ENCODE results near the gene FTHL17.

The FTHL17 gene

DNA sequence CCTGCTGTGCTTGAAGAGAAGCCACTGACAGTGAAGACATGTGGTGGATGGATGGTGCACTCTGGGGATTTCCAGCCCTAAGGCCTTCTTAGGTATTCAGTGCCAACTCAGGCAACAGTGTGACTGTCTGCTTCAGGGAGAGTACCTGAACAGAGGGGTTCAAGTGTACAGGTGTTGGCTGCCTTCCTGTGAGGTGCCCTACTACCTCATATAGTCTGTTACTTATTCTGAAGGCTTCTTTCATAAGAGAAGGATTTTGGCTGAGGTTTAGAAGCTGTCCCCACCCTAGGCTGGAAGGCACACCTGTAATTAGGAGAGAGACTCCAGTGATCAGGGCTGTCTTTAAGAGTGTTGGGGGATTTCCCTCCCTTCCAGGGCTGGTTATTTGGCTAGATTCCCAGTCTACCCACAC is 1.8 kb downstream of the FTHL17 start:
- TF ChIP-seq, protein P1, sequence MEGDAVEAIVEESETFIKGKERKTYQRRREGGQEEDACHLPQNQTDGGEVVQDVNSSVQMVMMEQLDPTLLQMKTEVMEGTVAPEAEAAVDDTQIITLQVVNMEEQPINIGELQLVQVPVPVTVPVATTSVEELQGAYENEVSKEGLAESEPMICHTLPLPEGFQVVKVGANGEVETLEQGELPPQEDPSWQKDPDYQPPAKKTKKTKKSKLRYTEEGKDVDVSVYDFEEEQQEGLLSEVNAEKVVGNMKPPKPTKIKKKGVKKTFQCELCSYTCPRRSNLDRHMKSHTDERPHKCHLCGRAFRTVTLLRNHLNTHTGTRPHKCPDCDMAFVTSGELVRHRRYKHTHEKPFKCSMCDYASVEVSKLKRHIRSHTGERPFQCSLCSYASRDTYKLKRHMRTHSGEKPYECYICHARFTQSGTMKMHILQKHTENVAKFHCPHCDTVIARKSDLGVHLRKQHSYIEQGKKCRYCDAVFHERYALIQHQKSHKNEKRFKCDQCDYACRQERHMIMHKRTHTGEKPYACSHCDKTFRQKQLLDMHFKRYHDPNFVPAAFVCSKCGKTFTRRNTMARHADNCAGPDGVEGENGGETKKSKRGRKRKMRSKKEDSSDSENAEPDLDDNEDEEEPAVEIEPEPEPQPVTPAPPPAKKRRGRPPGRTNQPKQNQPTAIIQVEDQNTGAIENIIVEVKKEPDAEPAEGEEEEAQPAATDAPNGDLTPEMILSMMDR (conservative IDR thresholded peaks at IDR 0.05) = no peak
- H3K27ac ChIP-seq = no peak overlapping the region

DNA sequence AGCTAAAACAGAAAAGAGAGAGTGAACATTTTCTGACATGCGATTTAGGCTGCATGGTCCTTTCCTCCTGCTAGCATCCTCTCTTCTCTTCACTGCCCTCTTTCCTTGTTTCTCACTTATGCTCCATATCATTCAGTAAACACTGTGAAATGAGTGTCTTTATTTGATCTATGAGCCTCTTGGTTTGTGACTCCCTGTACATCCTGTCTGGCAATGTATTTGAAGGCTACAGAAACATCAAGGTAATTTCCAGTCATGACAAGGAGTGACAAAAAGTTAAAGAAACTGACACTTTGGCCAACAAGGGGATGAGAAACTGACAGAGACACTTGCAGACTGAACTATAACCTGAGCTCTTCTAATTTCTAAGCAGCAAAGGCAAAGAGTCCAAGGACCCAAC is 8.7 kb downstream of the FTHL17 start:
- TF ChIP-seq, protein P1 (conservative IDR thresholded peaks at IDR 0.05) = no peak
- no peak overlapping the region for H3K27ac ChIP-seq

DNA sequence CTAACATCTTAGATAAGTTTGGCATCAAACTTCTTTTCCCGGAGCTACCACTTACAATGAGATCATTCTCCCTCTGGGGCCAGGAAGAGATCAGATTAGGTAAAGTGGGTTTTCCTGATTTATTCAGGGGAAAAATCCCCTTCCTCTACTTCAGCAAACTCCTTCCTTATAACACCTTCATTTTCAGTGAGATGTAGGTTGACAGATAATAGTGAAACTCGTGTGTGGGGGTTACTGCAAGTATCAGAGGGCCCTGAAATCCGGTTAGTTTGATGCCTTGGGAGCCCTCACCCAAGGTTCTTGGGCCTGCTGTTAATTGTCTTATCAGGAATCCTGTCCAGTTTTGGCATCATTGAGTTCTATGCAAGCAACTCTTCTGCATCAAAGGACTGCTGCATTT is 10.8 kb downstream of the FTHL17 start:
- no peak overlapping the region for H3K27ac ChIP-seq
- TF ChIP-seq, protein P1 (conservative IDR thresholded peaks at IDR 0.05) = no peak

DNA sequence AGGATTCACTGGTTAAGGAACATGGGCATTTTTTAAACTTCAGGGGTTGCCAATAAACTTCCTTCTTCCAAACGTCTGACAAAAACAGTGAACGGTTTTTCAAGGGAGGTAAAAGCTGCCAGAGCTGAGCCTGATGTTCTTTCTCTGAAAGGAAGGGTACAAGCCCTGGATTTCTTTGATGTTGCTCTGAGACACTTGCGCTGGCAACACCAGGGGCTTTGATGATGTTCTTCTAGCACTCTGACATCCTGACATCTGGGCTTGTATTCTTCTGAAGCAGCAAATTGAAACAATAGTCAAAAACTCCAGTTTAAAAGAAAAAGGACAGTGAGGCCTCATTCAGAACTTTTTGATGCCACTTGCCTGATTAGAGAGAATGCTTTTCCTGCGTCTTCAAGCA is 11.8 kb downstream of the FTHL17 start:
- TF ChIP-seq, protein P1 (conservative IDR thresholded peaks at IDR 0.05) = no peak
- H3K27ac ChIP-seq = no peak overlapping the region

DNA sequence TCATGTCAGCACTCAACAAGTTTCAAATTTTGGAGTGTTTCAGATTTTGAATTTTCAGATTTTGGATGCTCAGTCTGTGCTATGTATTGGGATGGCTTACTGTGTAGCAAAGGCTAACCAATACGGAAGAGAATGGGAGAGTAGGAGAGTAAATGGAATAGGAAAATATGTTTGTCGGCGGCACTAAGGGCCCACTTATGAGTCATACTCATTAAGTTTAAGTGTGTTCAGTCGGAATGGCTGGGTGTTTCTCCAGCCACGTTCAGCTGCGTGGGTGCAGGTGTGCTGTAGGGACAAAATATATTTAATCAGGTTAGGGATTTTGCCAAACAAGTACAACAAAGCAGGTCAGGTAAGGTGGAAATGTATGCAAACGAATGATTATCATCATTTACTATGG is 13.6 kb downstream of the FTHL17 start:
- H3K27ac ChIP-seq = no peak overlapping the region
- TF ChIP-seq, protein P1 (conservative IDR thresholded peaks at IDR 0.05) = no peak

DNA sequence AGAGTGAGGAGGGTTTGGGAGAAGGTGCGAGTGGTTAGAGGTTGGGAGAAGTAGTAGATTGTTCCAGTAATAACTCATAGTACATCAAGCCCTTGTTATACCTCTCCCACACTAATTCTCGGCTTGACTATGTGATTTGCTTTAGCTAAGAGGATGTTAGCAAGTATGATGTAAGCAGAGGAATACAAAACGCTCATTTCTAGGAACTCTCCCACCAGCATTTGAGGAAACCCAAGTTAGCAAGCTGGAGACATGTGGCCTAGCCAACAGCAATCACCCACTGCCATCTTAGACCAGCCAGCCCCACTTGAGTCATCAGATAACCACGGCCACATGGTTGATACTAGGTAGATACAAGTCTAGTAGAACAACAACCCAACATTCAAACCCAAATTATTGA is 14.2 kb downstream of the FTHL17 start:
- TF ChIP-seq, protein P1 (conservative IDR thresholded peaks at IDR 0.05) = no peak
- no peak overlapping the region for H3K27ac ChIP-seq

DNA sequence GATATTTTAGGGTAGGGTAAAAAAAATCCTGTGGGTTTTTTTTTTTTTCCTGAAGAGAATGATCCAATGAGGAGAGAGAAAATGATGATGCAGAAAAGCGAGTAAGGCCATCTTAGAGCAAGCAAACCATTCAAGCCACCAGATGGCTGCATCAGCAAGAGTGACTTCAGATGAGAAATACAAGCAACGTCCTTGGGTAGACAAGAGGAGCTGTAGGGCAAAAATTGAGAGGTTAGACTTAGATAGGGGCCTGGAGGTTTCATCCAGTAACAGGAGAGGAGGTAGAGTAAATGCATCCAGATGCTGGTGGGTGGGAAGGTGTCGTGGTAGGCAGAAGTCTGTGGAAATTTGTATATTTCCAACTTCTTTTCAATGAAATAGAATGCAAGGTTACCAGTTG is 14.6 kb downstream of the FTHL17 start:
- TF ChIP-seq, protein P1 (conservative IDR thresholded peaks at IDR 0.05) = no peak
- H3K27ac ChIP-seq = no peak overlapping the region

DNA sequence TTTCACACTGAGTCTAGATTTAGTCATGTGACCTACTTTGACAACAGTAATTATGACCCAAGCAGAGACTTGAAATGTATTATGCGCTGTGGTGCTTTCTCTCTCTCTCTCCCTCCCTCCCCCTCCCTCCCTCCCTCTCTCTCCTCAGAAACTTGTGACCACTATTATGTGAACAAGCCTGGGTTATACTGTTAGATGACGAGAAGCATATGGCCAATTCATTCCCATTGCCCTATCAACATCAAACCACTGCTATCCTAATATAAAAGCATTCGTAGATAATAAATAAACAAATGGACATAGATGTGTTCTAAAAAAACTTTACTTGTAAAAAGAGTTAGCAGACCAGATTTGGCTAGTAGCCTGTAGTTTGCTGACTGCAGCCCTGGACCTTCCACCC is 18.2 kb downstream of the FTHL17 start:
- TF ChIP-seq, protein P1 (conservative IDR thresholded peaks at IDR 0.05) = no peak
- H3K27ac ChIP-seq = no peak overlapping the region
